Upper lobe of right lung (tissue), 1 donor: ENCODE data around the gene ACTC1. TPM values are rescaled to one million over a fixed set of nuclear protein-coding genes. Genes with fewer than 3 reads are reported as not detected.

Source experiments
- ATAC-seq: fragments of 200-7000 bp; cut with Tn5 transposase; one replicate; pipeline ENCODE4 v1.9.1; 2020; ENCODE audit warnings: mild to moderate bottlenecking, moderate library complexity
- DNase-seq: peaks from one replicate; pipeline ENCODE4 v3.0.0-alpha.2; 2020
- H3K27ac ChIP-seq: fragments of 200-600 bp; one replicate; pipeline ENCODE4 v1.8.0; 2022
- H3K27me3 ChIP-seq: fragments of 200-600 bp; one replicate; pipeline ENCODE4 v1.8.0; 2022; ENCODE audit warnings: mild to moderate bottlenecking
- H3K36me3 ChIP-seq: fragments of 200-600 bp; one replicate; pipeline ENCODE4 v1.8.0; 2022
- H3K4me1 ChIP-seq: fragments of 200-600 bp; one replicate; pipeline ENCODE4 v1.8.0; 2022
- H3K4me3 ChIP-seq: fragments of 200-600 bp; one replicate; pipeline ENCODE4 v1.8.0; 2022; ENCODE audit warnings: mild to moderate bottlenecking
- H3K9me3 ChIP-seq: fragments of 200-600 bp; one replicate; pipeline ENCODE4 v1.8.0; 2022
- intact Hi-C: fragments of 100-400 bp; cut with DNase I; formaldehyde crosslinking; loops from one replicate; pipeline ENCODE4 v1.11.0; 2022
- total RNA-seq: library from RNA; stranded (reverse); fragmentation: NEBNext Ultra II Directional; extraction: Animal tissue kit (Norgen Biotek cat#: 25700); gene quantifications from one replicate; pipeline ENCODE4 v1.2.1, GENCODE V29; 2021
- TF ChIP-seq, protein P1 (sequence below): fragments of 200-600 bp; IDR thresholded peaks from one replicate; pipeline ENCODE4 v1.8.0; 2022; ENCODE audit warnings: antibody characterized with exemption
- donor health status: DM: no; HTN: yes; CAD: no; lungs with severe emphysema.

ACTC1 gene
- total RNA-seq, 1 donor from 2014 or later: 3.4 TPM

GRCh38 chr15:34754674-34755418 lies 40.5 kb downstream of the ACTC1 start, which contains the start of gene GJD2:
TSS of gene GJD2 (minus strand) at chr15:34754998. CDS start at chr15:34754488, 510 bp downstream.
- ATAC-seq (peak; percentile 38), DNase-seq (no peak)
- H3K27me3 ChIP-seq: peaks cover 55% of the 10 kb centered on the region
- H3K36me3 ChIP-seq: no peaks in the 10 kb centered on the region
- intact Hi-C loops: no loop called here
- peak within 1 kb of the TSS; percentile 19 for H3K4me3 ChIP-seq
- H3K9me3 ChIP-seq: no peaks in the 10 kb centered on the region
- no peak within 1 kb of the TSS for H3K27ac ChIP-seq
- TF ChIP-seq, protein P1, sequence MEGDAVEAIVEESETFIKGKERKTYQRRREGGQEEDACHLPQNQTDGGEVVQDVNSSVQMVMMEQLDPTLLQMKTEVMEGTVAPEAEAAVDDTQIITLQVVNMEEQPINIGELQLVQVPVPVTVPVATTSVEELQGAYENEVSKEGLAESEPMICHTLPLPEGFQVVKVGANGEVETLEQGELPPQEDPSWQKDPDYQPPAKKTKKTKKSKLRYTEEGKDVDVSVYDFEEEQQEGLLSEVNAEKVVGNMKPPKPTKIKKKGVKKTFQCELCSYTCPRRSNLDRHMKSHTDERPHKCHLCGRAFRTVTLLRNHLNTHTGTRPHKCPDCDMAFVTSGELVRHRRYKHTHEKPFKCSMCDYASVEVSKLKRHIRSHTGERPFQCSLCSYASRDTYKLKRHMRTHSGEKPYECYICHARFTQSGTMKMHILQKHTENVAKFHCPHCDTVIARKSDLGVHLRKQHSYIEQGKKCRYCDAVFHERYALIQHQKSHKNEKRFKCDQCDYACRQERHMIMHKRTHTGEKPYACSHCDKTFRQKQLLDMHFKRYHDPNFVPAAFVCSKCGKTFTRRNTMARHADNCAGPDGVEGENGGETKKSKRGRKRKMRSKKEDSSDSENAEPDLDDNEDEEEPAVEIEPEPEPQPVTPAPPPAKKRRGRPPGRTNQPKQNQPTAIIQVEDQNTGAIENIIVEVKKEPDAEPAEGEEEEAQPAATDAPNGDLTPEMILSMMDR: no peak
- no peaks in the 10 kb centered on the region for H3K4me1 ChIP-seq

- TF ChIP-seq, protein P1: no peak
- no peak for ATAC-seq
- Histone ChIP-seq H3K4me3 (no peak overlapping the region), H3K36me3 (no peaks in the 10 kb centered on the region), H3K27me3 (peaks cover 51% of the 10 kb centered on the region), H3K27ac (no peak overlapping the region), H3K9me3 (no peaks in the 10 kb centered on the region), H3K4me1 (no peaks in the 10 kb centered on the region)
- no peak for DNase-seq
- intact Hi-C loops: no loop called here
Measured at GRCh38 chr15:34754171-34754601, 41.2 kb downstream of the ACTC1 start.

DNA sequence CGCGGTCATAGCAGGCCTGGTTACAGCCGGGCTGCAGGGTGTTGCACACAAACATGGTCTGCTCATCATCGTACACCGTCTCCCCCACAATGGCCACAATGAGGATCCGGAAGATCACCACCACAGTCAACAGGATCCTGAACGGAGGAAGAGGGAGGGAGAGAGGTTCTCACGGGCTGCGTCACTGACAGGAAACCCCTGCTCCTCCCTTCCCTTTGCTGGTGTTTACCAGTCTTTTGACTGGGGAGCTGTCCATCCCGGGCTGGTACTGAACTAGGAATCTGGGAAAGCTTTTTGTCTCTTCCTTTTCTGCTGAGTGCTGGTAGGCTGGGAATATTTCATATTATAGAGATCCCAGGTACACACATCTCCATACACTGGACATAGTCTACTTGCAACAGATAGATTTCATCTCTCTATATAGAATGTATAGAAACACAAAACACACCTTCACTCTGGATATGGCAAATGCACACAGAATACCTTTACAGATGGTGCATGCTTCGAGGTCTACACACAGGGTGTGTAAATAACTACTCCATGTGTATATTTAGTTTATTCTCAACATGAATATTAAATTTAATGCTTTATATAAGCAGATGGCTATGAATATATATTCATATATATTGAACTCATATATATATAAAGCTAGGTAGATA lies 42.0 kb downstream of the ACTC1 start:
- ATAC-seq (peak; percentile 8), DNase-seq (no peak)
- intact Hi-C loops: no loop called here
- TF ChIP-seq, protein P1: no peak
- Histone ChIP-seq H3K9me3 (no peaks in the 10 kb centered on the region), H3K4me1 (no peaks in the 10 kb centered on the region), H3K27me3 (peaks cover 49% of the 10 kb centered on the region), H3K36me3 (no peaks in the 10 kb centered on the region), H3K4me3 (no peak overlapping the region), H3K27ac (no peak overlapping the region)

- no peaks in the 10 kb centered on the region for H3K4me1 ChIP-seq
- no peaks in the 10 kb centered on the region for H3K36me3 ChIP-seq
- DNase-seq (no peak), ATAC-seq (no peak)
- H3K4me3 ChIP-seq: no peak overlapping the region
- H3K27me3 ChIP-seq: peaks cover 27% of the 10 kb centered on the region
- H3K27ac ChIP-seq: no peak overlapping the region
- TF ChIP-seq, protein P1: no peak
- intact Hi-C loops: no loop called here
- no peaks in the 10 kb centered on the region for H3K9me3 ChIP-seq
Measured at GRCh38 chr15:34749691-34750090, 45.7 kb downstream of the ACTC1 start.

Other genes starting within 250 kb of the ACTC1 start
- gene GOLGA8B, start 211.9 kb downstream of the ACTC1 start, total RNA-seq: 56.0 TPM
- gene GJD2, start 40.6 kb downstream of the ACTC1 start, total RNA-seq: not detected
- 28.2 TPM for gene AQR, start 174.2 kb upstream of the ACTC1 start, total RNA-seq
- 31.5 TPM for gene ZNF770, start 192.7 kb upstream of the ACTC1 start, total RNA-seq